NCI-H69 (cell line): ENCODE data around the gene STIM1.
A peak's percentile ranks its signal among the peaks of the same experiment; 100 is the strongest.
"Not testable (repeated sequence)": the region's sequence is repeated elsewhere in the genome, so short reads cannot be mapped to it uniquely, and the experiment has no call there.

Experiments
- DNase-seq: peaks from one replicate; lab custom pipeline; 2025; lab: John Stamatoyannopoulos, UW

The STIM1 gene

GRCh38 chr11:3885855-3886254, 30.4 kb downstream of the STIM1 start:
- DNase-seq, result no peak

GRCh38 chr11:3886985-3887384, 31.5 kb downstream of the STIM1 start:
- DNase-seq, result no peak

GRCh38 chr11:3888876-3889275, 33.4 kb downstream of the STIM1 start:
- no peak for DNase-seq

GRCh38 chr11:3890014-3890413, 34.5 kb downstream of the STIM1 start:
- DNase-seq, result no peak

GRCh38 chr11:3890806-3891205, 35.3 kb downstream of the STIM1 start:
- no peak for DNase-seq

GRCh38 chr11:3891751-3892150, 36.3 kb downstream of the STIM1 start:
- no peak for DNase-seq

- DNase-seq, result no peak
Measured at GRCh38 chr11:3892156-3892555, 36.7 kb downstream of the STIM1 start.

GRCh38 chr11:3893311-3893710, 37.8 kb downstream of the STIM1 start:
- peak; percentile 96 for DNase-seq

GRCh38 chr11:3894128-3894731, 38.8 kb downstream of the STIM1 start:
- DNase-seq, result no peak

- no peak for DNase-seq
Measured at GRCh38 chr11:3896644-3897043, 41.2 kb downstream of the STIM1 start.

- not testable (repeated sequence) for DNase-seq
Measured at GRCh38 chr11:3900230-3900629, 44.8 kb downstream of the STIM1 start.

- no peak for DNase-seq
Measured at GRCh38 chr11:3901249-3902025, 46.0 kb downstream of the STIM1 start.

GRCh38 chr11:3902441-3902840, 47.0 kb downstream of the STIM1 start:
- DNase-seq, result no peak

GRCh38 chr11:3903207-3903896, 47.9 kb downstream of the STIM1 start:
- no peak for DNase-seq

- DNase-seq, result no peak
Measured at GRCh38 chr11:3904228-3904627, 48.8 kb downstream of the STIM1 start.

- no peak for DNase-seq
Measured at GRCh38 chr11:3905080-3905953, 49.9 kb downstream of the STIM1 start.

GRCh38 chr11:3906166-3906565, 50.7 kb downstream of the STIM1 start:
- DNase-seq, result no peak

- DNase-seq, result peak; percentile 40
Measured at GRCh38 chr11:3907590-3907989, 52.1 kb downstream of the STIM1 start.

- no peak for DNase-seq
Measured at GRCh38 chr11:3909901-3910300, 54.4 kb downstream of the STIM1 start.

- DNase-seq, result no peak
Measured at GRCh38 chr11:3911908-3912505, 56.5 kb downstream of the STIM1 start.

GRCh38 chr11:3913921-3914320, 58.5 kb downstream of the STIM1 start:
- no peak for DNase-seq

GRCh38 chr11:3914805-3915204, 59.3 kb downstream of the STIM1 start:
- DNase-seq, result no peak
